ENCODE data around the gene SUV39H2. TPM values are rescaled to one million over a fixed set of nuclear protein-coding genes. Genes with fewer than 3 reads are reported as not detected.
"Not testable (repeated sequence)": the region's sequence is repeated elsewhere in the genome, so short reads cannot be mapped to it uniquely, and the experiment has no call there.

SUV39H2 gene
- total RNA-seq, 4 donors from 2014 or later, result 2.4 to 9.6 (median 4.3) TPM

GRCh38 chr10:14925268-14925667 lies 46.6 kb downstream of the SUV39H2 start:
- Histone ChIP-seq H3K9me3 (no peaks in the 10 kb centered on the region), H3K36me3 (peaks cover 38 to 100% (median 83%) of the 10 kb centered on the region in 4 donors), H3K4me1 (no peaks in the 10 kb centered on the region), H3K27ac (replicated peaks in 1 of 4) (no peak overlapping the region), H3K27me3 (no peaks in the 10 kb centered on the region), H3K4me3 (no peak overlapping the region)
- TF ChIP-seq CTCF (IDR thresholded peaks at IDR 0.05) (no peak), EP300 (IDR thresholded peaks at IDR 0.05) (no peak), POLR2A (IDR thresholded peaks at IDR 0.05; ENCODE audit: low read depth) (no peak), POLR2AphosphoS5 (IDR thresholded peaks at IDR 0.05) (no peak)
- 100% methylated on average over 2 of the region's 2 CpGs for WGBS
- DNase-seq (ENCODE audit: extremely low spot score), result no peak
- intact Hi-C loops (cut with DNase I), result no loop called here

- H3K4me1 ChIP-seq, result no peaks in the 10 kb centered on the region
- no peak for TF ChIP-seq POLR2A (IDR thresholded peaks at IDR 0.05; ENCODE audit: low read depth)
- TF ChIP-seq CTCF (IDR thresholded peaks at IDR 0.05), result no peak
- no peak for TF ChIP-seq EP300 (IDR thresholded peaks at IDR 0.05)
- no peak for TF ChIP-seq POLR2AphosphoS5 (IDR thresholded peaks at IDR 0.05)
These were observed 47.4 kb downstream of the SUV39H2 start for GRCh38 chr10:14926061-14926470.

GRCh38 chr10:14926722-14927416 lies 48.2 kb downstream of the SUV39H2 start:
- H3K36me3 ChIP-seq, result peaks cover 26 to 100% (median 82%) of the 10 kb centered on the region in 4 donors
- 92% methylated on average over 13 of the region's 13 CpGs for WGBS
- no peaks in the 10 kb centered on the region for H3K9me3 ChIP-seq
- no peaks in the 10 kb centered on the region for H3K4me1 ChIP-seq
- no peak overlapping the region for H3K27ac ChIP-seq (replicated peaks in 1 of 4)
- intact Hi-C loops (cut with DNase I), result no loop called here
- DNase-seq (ENCODE audit: extremely low spot score), result no peak
- no peak overlapping the region for H3K4me3 ChIP-seq
- no peaks in the 10 kb centered on the region for H3K27me3 ChIP-seq
- TF ChIP-seq CTCF (IDR thresholded peaks at IDR 0.05) (no peak), EP300 (IDR thresholded peaks at IDR 0.05) (no peak), POLR2AphosphoS5 (IDR thresholded peaks at IDR 0.05) (no peak), POLR2A (IDR thresholded peaks at IDR 0.05; ENCODE audit: low read depth) (no peak)

More at GRCh38 chr10:14926061-14926470, 47.4 kb downstream of the SUV39H2 start:
- intact Hi-C loops (cut with DNase I), result no loop called here
- Histone ChIP-seq H3K27ac (replicated peaks in 1 of 4) (no peak overlapping the region), H3K36me3 (peaks cover 30 to 100% (median 82%) of the 10 kb centered on the region in 4 donors), H3K9me3 (no peaks in the 10 kb centered on the region), H3K27me3 (no peaks in the 10 kb centered on the region), H3K4me3 (no peak overlapping the region)
- no peak for DNase-seq (ENCODE audit: extremely low spot score)
- WGBS, result 95% methylated on average over 8 of the region's 8 CpGs

- WGBS, result 97% methylated on average over 10 of the region's 10 CpGs
- intact Hi-C loops (cut with DNase I), result no loop called here
- DNase-seq (ENCODE audit: extremely low spot score), result no peak
- no peaks in the 10 kb centered on the region for H3K4me1 ChIP-seq
- no peak overlapping the region for H3K4me3 ChIP-seq
- H3K36me3 ChIP-seq, result peaks cover 48 to 100% (median 92%) of the 10 kb centered on the region in 4 donors
- no peaks in the 10 kb centered on the region for H3K9me3 ChIP-seq
- no peak overlapping the region for H3K27ac ChIP-seq (replicated peaks in 1 of 4)
- H3K27me3 ChIP-seq, result no peaks in the 10 kb centered on the region
- TF ChIP-seq EP300 (IDR thresholded peaks at IDR 0.05) (no peak), CTCF (IDR thresholded peaks at IDR 0.05) (no peak), POLR2AphosphoS5 (IDR thresholded peaks at IDR 0.05) (no peak)
These were observed 51.9 kb downstream of the SUV39H2 start for GRCh38 chr10:14930610-14931009.

GRCh38 chr10:14936584-14936983 lies 57.9 kb downstream of the SUV39H2 start:
- no peak overlapping the region for H3K4me3 ChIP-seq
- no peaks in the 10 kb centered on the region for H3K4me1 ChIP-seq
- intact Hi-C loops (cut with DNase I), result no loop called here
- WGBS, result 91% methylated on average over 2 of the region's 2 CpGs
- H3K27me3 ChIP-seq, result no peaks in the 10 kb centered on the region
- DNase-seq (ENCODE audit: extremely low spot score), result no peak
- H3K9me3 ChIP-seq, result no peaks in the 10 kb centered on the region
- TF ChIP-seq CTCF (IDR thresholded peaks at IDR 0.05) (no peak), EP300 (IDR thresholded peaks at IDR 0.05) (no peak), POLR2AphosphoS5 (IDR thresholded peaks at IDR 0.05) (no peak), POLR2A (IDR thresholded peaks at IDR 0.05; ENCODE audit: low read depth) (no peak)
- H3K27ac ChIP-seq (replicated peaks in 1 of 4), result no peak overlapping the region
- H3K36me3 ChIP-seq, result peaks cover 23 to 58% (median 50%) of the 10 kb centered on the region in 4 donors

- whole genome bisulfite sequencing, result 87% methylated on average over 2 of the region's 5 CpGs
- peaks cover 17 to 54% (median 43%) of the 10 kb centered on the region in 4 donors for H3K36me3 ChIP-seq
- H3K4me3 ChIP-seq; DNase-seq (ENCODE audit: extremely low spot score); intact Hi-C loops (cut with DNase I); H3K27me3 ChIP-seq; H3K27ac ChIP-seq (replicated peaks in 1 of 4); H3K4me1 ChIP-seq; H3K9me3 ChIP-seq: not testable (repeated sequence)
These were observed 60.3 kb downstream of the SUV39H2 start for GRCh38 chr10:14938971-14939370.

Data from esophagus muscularis mucosa (tissue), 4 donors.